ENCODE data around the gene FANCC. TPM values are rescaled to one million over a fixed set of nuclear protein-coding genes. Genes with fewer than 3 reads are reported as not detected.

The FANCC gene
- total RNA-seq, 2 donors from 2014 or later, result 17.6 to 23.5 TPM

DNA sequence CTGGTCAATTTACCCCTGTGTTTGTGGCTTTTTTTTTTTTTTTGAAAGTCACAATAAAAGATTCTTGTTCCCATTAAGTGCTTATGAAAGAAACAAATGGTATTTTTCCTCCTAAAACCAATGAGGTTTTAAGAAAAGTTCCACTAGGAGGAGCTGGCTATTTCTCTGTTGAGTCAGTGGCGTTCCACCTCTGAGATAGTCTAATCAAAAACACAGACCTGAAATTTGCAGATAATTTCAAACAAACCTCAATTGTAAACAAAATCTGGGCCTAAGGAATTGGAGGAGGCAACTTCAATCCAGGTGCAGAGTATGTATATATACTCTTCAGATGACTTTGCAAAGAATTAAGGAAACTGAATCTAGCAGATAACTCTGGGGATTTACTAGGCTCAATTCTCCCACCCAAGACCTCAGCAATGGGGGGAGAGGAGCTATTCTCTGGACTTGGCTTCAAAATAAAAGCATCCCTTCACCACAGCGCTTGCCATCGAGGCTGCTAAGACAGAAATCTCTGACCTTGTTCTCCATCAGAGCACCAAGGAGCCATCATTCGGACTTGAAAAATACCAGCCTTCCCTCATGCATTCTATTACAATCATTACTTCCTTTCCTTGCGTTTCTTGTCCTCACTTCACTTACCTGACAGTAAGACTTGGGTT is 52.4 kb downstream of the FANCC start:
- no peaks in the 10 kb centered on the region for H3K4me1 ChIP-seq (ENCODE audit: control insufficient read depth, insufficient read depth, low read length)
- Mint-ChIP-seq H3K4me3 (no peak overlapping the region), H3K27ac (no peak overlapping the region), H3K27me3 (ENCODE audit: insufficient read depth) (no peaks in the 10 kb centered on the region), H3K4me1 (peaks cover 17% of the 10 kb centered on the region), H3K9me3 (no peaks in the 10 kb centered on the region), H3K36me3 (ENCODE audit: low read depth) (no peaks in the 10 kb centered on the region)
- no peaks in the 10 kb centered on the region for H3K9me3 ChIP-seq (ENCODE audit: control insufficient read depth, low read length)
- H3K4me3 ChIP-seq (ENCODE audit: low read length), result no peak overlapping the region
- H3K36me3 ChIP-seq (ENCODE audit: control insufficient read depth, insufficient read depth, low read length), result no peaks in the 10 kb centered on the region
- H3K27ac ChIP-seq (ENCODE audit: low read depth, low read length), result no peak overlapping the region
- H3K9ac ChIP-seq (ENCODE audit: extremely low read depth, low read length, poor library complexity, severe bottlenecking), result no peak overlapping the region
- no peaks in the 10 kb centered on the region for H3K27me3 ChIP-seq (ENCODE audit: control insufficient read depth, insufficient read depth, low read length, poor library complexity, severe bottlenecking)
- WGBS, 2 experiments (ENCODE audit: insufficient coverage in 1 of 2, insufficient read length in 1 of 2), result 52 to 70% methylated on average over 4 to 5 of the region's 5 CpGs
- DNase-seq, result no peak
- peak; percentile 69 for TF ChIP-seq CTCF (conservative IDR thresholded peaks at IDR 0.05)

DNA sequence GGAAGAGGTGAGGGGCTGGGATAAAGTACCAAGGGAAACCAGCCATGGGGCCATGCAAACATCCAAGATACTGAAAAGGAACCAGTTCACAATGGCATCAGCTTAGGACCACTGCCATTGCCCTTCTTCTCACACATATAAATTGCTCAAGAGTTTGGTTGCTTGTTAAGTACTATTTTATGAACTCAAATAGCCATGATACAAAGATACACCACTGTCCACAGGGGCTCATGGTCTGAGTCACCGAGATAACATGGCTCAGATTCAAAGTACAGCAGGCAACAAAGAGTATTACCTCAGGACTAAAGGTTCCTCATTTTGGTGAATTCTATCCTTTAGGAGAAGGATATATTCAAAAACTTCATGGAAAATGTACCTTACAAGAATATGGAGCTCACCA is 55.6 kb downstream of the FANCC start:
- Mint-ChIP-seq H3K4me3 (no peak overlapping the region), H3K9me3 (no peaks in the 10 kb centered on the region), H3K4me1 (peaks cover 8% of the 10 kb centered on the region), H3K27me3 (ENCODE audit: insufficient read depth) (no peaks in the 10 kb centered on the region), H3K36me3 (ENCODE audit: low read depth) (peaks cover 4% of the 10 kb centered on the region), H3K27ac (no peak overlapping the region)
- no peak overlapping the region for H3K27ac ChIP-seq (ENCODE audit: low read depth, low read length)
- no peaks in the 10 kb centered on the region for H3K4me1 ChIP-seq (ENCODE audit: control insufficient read depth, insufficient read depth, low read length)
- no peak for TF ChIP-seq CTCF (conservative IDR thresholded peaks at IDR 0.05)
- H3K4me3 ChIP-seq (ENCODE audit: low read length), result no peak overlapping the region
- 100% methylated on average over 1 of the region's 1 CpG; no CpG with 5 or more reads in 1 of the 2 experiments for WGBS, 2 experiments (ENCODE audit: insufficient coverage in 1 of 2, insufficient read length in 1 of 2)
- no peak for DNase-seq
- no peaks in the 10 kb centered on the region for H3K27me3 ChIP-seq (ENCODE audit: control insufficient read depth, insufficient read depth, low read length, poor library complexity, severe bottlenecking)
- no peak overlapping the region for H3K9ac ChIP-seq (ENCODE audit: extremely low read depth, low read length, poor library complexity, severe bottlenecking)
- no peaks in the 10 kb centered on the region for H3K36me3 ChIP-seq (ENCODE audit: control insufficient read depth, insufficient read depth, low read length)
- no peaks in the 10 kb centered on the region for H3K9me3 ChIP-seq (ENCODE audit: control insufficient read depth, low read length)

GRCh38 chr9:95250462-95251221 is 66.9 kb downstream of the FANCC start:
- DNase-seq, result no peak
- Mint-ChIP-seq H3K27ac (no peak overlapping the region), H3K9me3 (peaks cover 4% of the 10 kb centered on the region), H3K36me3 (ENCODE audit: low read depth) (peaks cover 12% of the 10 kb centered on the region), H3K4me3 (no peak overlapping the region), H3K4me1 (peaks cover 10% of the 10 kb centered on the region), H3K27me3 (ENCODE audit: insufficient read depth) (no peaks in the 10 kb centered on the region)
- Histone ChIP-seq H3K9me3 (ENCODE audit: control insufficient read depth, low read length) (no peaks in the 10 kb centered on the region), H3K9ac (ENCODE audit: extremely low read depth, low read length, poor library complexity, severe bottlenecking) (no peak overlapping the region), H3K36me3 (ENCODE audit: control insufficient read depth, insufficient read depth, low read length) (peaks cover 13% of the 10 kb centered on the region), H3K27me3 (ENCODE audit: control insufficient read depth, insufficient read depth, low read length, poor library complexity, severe bottlenecking) (no peaks in the 10 kb centered on the region), H3K4me1 (ENCODE audit: control insufficient read depth, insufficient read depth, low read length) (no peaks in the 10 kb centered on the region), H3K27ac (ENCODE audit: low read depth, low read length) (no peak overlapping the region), H3K4me3 (ENCODE audit: low read length) (no peak overlapping the region)
- WGBS, 2 experiments (ENCODE audit: insufficient coverage in 1 of 2, insufficient read length in 1 of 2), result 84 to 87% methylated on average over 7 to 9 of the region's 9 CpGs
- TF ChIP-seq CTCF (conservative IDR thresholded peaks at IDR 0.05), result no peak
